K562 (cell line): ENCODE data around the gene ARSJ.

Experiments
- ARHGAP35 ChIP-seq: fragments of 450-650 bp; IDR thresholded peaks from 2 replicates; pipeline ENCODE4 v1.6.1; 2018; ENCODE audit not compliant: partially characterized antibody
- CHD4 ChIP-seq: fragments of 200-600 bp; sonication (generic); IDR thresholded peaks from 3 replicates; pipeline ENCODE4 v1.6.1; 2012; ENCODE audit warnings: low read depth, mild to moderate bottlenecking, mixed read lengths, low read length, inconsistent platforms; ENCODE audit not compliant: insufficient read depth, insufficient replicate concordance, poor library complexity, severe bottlenecking
- GABPB1 ChIP-seq: sonication (generic); formaldehyde crosslinking; IDR thresholded peaks from 2 replicates; pipeline ENCODE4 v1.8.0; 2022; ENCODE audit warnings: mild to moderate bottlenecking, missing genetic modification reagents
- PTBP1 ChIP-seq: fragments of 200-400 bp; formaldehyde crosslinking; IDR thresholded peaks from 2 replicates; pipeline ENCODE4 v1.6.1; 2017; ENCODE audit warnings: low read depth, low read length
- SIX5 ChIP-seq, 2 experiments: IDR thresholded peaks; 2 replicates each; pipeline ENCODE4 v1.6.1; 2011; ENCODE audit warnings: low read length in 2 of 2, borderline replicate concordance in 1 of 2, low read depth in 1 of 2, mild to moderate bottlenecking in 1 of 2, moderate library complexity in 1 of 2; ENCODE audit not compliant: insufficient read depth in 1 of 2
- TARDBP ChIP-seq: fragments of 450-650 bp; IDR thresholded peaks from 2 replicates; pipeline ENCODE4 v1.6.1; 2016
- ZNF12 ChIP-seq: sonication (generic); formaldehyde crosslinking; IDR thresholded peaks from 2 replicates; pipeline ENCODE4 v1.4.0; 2020; ENCODE audit warnings: mild to moderate bottlenecking, missing genetic modification reagents
- ZNF518B ChIP-seq: fragments of 250-450 bp; sonication (Bioruptor Pico); IDR thresholded peaks from 2 replicates; pipeline ENCODE4 v1.5.0; 2021; ENCODE audit warnings: mild to moderate bottlenecking, moderate library complexity
- ZNF707 ChIP-seq: fragments of 250-450 bp; sonication (Bioruptor Pico); conservative IDR thresholded peaks from 2 replicates; pipeline ENCODE4 v1.8.0; 2022; ENCODE audit warnings: inconsistent platforms, mild to moderate bottlenecking, moderate library complexity
- TF ChIP-seq, protein P1 (sequence below): fragments of 450-650 bp; IDR thresholded peaks from 2 replicates; pipeline ENCODE4 v1.7.0; 2016; ENCODE audit warnings: borderline replicate concordance
- TF ChIP-seq, protein P2 (sequence below): fragments of 250-450 bp; sonication (Bioruptor Pico); IDR thresholded peaks from 2 replicates; pipeline ENCODE4 v1.8.0; 2021; ENCODE audit warnings: borderline replicate concordance, mild to moderate bottlenecking, moderate library complexity; ENCODE audit not compliant: poor library complexity, severe bottlenecking
- TF ChIP-seq, protein P3 (sequence below): fragments of 150-350 bp; IDR thresholded peaks from 2 replicates; pipeline ENCODE4 v1.6.1; 2014; ENCODE audit warnings: low read depth, mild to moderate bottlenecking, low read length, borderline replicate concordance

DNA sequence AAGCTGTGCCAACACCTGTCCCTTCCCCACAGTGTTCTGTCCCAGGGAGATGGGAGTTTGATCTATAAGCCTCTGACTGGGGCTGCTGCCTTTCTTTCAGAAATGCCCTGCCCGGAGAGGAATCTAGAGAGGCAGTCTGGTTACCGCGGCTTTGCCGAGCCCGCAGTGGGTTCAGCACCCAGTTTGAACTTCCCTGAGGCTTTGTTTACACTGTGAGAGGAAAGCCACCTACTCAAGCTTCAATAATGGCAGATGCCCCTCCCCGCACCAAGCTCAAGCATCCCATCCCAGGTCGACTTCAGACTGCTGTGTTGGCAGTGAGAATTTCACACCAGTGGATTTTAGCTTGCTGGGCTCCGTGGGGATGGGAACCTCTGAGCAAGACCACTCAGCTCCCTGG is 33.3 kb upstream of the ARSJ start:
- TF ChIP-seq TARDBP (no peak), SIX5 (IDR thresholded peaks at IDR 0.05; ENCODE audit: borderline replicate concordance in 1 of 2, insufficient read depth in 1 of 2, low read depth in 1 of 2, low read length in 2 of 2) (no peak), PTBP1 (no peak), GABPB1 (CRISPR knock-in tag) (no peak), ARHGAP35 (no peak), CHD4 (no peak), ZNF707 (CRISPR knock-in tag) (no peak), ZNF12 (CRISPR knock-in tag) (no peak), ZNF518B (CRISPR knock-in tag) (no peak)
- TF ChIP-seq, protein P1, sequence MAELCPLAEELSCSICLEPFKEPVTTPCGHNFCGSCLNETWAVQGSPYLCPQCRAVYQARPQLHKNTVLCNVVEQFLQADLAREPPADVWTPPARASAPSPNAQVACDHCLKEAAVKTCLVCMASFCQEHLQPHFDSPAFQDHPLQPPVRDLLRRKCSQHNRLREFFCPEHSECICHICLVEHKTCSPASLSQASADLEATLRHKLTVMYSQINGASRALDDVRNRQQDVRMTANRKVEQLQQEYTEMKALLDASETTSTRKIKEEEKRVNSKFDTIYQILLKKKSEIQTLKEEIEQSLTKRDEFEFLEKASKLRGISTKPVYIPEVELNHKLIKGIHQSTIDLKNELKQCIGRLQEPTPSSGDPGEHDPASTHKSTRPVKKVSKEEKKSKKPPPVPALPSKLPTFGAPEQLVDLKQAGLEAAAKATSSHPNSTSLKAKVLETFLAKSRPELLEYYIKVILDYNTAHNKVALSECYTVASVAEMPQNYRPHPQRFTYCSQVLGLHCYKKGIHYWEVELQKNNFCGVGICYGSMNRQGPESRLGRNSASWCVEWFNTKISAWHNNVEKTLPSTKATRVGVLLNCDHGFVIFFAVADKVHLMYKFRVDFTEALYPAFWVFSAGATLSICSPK, result no peak
- TF ChIP-seq, protein P2, sequence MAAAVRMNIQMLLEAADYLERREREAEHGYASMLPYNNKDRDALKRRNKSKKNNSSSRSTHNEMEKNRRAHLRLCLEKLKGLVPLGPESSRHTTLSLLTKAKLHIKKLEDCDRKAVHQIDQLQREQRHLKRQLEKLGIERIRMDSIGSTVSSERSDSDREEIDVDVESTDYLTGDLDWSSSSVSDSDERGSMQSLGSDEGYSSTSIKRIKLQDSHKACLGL (CRISPR knock-in tag), result no peak
- TF ChIP-seq, protein P3, sequence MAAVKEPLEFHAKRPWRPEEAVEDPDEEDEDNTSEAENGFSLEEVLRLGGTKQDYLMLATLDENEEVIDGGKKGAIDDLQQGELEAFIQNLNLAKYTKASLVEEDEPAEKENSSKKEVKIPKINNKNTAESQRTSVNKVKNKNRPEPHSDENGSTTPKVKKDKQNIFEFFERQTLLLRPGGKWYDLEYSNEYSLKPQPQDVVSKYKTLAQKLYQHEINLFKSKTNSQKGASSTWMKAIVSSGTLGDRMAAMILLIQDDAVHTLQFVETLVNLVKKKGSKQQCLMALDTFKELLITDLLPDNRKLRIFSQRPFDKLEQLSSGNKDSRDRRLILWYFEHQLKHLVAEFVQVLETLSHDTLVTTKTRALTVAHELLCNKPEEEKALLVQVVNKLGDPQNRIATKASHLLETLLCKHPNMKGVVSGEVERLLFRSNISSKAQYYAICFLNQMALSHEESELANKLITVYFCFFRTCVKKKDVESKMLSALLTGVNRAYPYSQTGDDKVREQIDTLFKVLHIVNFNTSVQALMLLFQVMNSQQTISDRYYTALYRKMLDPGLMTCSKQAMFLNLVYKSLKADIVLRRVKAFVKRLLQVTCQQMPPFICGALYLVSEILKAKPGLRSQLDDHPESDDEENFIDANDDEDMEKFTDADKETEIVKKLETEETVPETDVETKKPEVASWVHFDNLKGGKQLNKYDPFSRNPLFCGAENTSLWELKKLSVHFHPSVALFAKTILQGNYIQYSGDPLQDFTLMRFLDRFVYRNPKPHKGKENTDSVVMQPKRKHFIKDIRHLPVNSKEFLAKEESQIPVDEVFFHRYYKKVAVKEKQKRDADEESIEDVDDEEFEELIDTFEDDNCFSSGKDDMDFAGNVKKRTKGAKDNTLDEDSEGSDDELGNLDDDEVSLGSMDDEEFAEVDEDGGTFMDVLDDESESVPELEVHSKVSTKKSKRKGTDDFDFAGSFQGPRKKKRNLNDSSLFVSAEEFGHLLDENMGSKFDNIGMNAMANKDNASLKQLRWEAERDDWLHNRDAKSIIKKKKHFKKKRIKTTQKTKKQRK, result no peak
